Measurements from ENCODE around the gene MAOA.

Gene MAOA

DNA sequence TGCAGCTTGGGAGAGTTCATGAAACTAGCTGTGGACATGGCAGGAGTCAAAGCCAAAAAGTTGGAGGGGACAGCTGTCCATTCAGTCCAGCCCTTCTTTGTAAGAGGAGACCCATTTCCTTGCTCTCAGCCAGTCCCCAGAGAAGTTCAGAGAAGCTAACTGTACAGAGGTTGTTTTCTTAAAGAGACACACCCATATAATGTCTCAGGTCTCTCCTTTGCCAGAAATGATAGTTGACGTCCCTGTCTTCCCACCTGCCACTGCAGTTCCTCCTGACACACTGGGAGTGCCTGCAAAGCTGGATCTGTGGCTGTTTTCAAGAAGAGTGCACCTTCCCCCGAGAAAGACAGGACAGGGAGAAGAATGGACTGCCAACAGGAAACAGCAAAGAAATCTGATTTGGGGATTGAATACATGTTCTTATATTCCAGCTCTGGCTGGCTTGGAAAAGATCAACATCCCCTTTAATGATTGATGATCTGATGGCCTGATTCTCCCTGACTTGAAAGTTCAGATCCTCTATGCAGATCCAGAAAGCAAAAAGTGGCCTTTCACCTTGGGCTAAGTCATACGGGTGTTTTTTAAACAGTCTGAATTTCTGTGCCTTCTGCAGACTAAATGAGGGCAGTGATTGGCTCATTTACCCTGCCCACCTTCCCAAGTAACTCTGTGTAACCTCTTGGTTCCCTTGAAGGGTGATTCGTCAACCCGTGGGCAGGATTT, 87.2 kb downstream of the MAOA start:
- DNase-seq (ENCODE audit: low spot score): no peak
- TF ChIP-seq, protein P1, sequence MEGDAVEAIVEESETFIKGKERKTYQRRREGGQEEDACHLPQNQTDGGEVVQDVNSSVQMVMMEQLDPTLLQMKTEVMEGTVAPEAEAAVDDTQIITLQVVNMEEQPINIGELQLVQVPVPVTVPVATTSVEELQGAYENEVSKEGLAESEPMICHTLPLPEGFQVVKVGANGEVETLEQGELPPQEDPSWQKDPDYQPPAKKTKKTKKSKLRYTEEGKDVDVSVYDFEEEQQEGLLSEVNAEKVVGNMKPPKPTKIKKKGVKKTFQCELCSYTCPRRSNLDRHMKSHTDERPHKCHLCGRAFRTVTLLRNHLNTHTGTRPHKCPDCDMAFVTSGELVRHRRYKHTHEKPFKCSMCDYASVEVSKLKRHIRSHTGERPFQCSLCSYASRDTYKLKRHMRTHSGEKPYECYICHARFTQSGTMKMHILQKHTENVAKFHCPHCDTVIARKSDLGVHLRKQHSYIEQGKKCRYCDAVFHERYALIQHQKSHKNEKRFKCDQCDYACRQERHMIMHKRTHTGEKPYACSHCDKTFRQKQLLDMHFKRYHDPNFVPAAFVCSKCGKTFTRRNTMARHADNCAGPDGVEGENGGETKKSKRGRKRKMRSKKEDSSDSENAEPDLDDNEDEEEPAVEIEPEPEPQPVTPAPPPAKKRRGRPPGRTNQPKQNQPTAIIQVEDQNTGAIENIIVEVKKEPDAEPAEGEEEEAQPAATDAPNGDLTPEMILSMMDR (IDR thresholded peaks at IDR 0.05; ENCODE audit: borderline replicate concordance, control extremely low read depth, extremely low read depth, insufficient read depth, missing control alignments): no peak
- in situ Hi-C loops (cut with MboI; ENCODE audit: low sequenced_read_pairs, unreplicated experiment): no loop called here

DNA sequence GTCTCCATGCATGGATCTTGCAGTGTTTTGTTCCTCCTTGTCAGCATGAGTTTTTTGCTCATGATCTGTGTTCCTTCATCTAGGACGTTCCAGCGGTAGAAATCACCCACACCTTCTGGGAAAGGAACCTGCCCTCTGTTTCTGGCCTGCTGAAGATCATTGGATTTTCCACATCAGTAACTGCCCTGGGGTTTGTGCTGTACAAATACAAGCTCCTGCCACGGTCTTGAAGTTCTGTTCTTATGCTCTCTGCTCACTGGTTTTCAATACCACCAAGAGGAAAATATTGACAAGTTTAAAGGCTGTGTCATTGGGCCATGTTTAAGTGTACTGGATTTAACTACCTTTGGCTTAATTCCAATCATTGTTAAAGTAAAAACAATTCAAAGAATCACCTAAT, 88.2 kb downstream of the MAOA start:
- DNase-seq (ENCODE audit: low spot score): no peak
- TF ChIP-seq, protein P1 (IDR thresholded peaks at IDR 0.05; ENCODE audit: borderline replicate concordance, control extremely low read depth, extremely low read depth, insufficient read depth, missing control alignments): no peak
- in situ Hi-C loops (cut with MboI; ENCODE audit: low sequenced_read_pairs, unreplicated experiment): no loop called here

DNA sequence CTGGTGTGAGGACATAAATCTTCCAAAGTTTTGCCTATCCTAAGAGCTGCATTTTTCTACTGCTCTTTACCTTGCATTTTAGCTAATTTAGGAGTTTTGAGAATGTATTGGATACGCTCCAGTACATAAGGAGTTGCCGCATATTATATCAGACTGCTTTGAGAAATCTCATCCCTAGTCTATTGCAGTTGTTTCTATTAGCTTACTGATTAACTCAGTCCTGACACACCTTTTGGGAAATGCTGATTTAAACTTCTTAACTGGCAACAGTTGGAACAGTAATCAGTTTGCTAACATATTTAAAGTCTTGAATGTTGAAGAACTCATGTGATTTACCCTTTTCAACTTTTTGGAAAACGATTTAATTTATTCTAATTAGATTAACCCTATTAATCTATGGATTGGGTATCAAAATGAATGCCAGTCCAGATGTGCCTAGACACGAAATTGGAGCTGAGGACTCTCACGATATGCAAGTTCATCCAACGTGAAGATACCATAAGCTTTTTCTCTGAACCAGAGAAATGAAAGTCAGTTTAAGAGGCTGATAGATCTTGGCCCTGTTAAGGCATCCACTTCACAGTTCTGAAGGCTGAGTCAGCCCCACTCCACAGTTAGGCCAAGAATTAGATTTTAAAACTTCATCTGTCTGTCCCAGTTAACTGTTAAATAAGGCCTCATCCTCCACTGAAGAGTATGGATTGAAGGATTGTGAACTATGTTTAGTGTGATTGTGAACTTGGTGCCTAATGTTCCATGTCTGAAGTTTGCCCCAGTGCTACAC, 90.0 kb downstream of the MAOA start:
- in situ Hi-C loops (cut with MboI; ENCODE audit: low sequenced_read_pairs, unreplicated experiment): no loop called here
- TF ChIP-seq, protein P1 (IDR thresholded peaks at IDR 0.05; ENCODE audit: borderline replicate concordance, control extremely low read depth, extremely low read depth, insufficient read depth, missing control alignments): no peak
- no peak for DNase-seq (ENCODE audit: low spot score)

DNA sequence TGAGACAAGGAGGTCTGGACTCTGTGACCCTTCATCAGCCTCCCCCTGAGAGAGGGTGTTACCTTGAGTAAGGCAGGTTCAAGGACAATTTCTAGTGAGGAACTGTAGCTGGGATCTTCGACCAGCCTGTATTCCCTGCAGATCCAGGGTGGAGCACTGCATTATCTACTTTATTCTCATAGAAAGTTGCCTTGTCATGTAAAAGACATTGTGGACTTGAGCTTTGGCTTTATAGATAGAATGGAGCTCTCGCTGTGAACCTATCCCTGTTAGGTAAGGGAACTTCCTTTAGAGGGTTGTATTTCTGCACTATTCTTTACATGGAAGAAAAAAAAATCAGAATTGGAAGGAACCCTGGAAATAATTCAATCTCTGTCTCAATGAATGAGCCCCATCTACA, 91.4 kb downstream of the MAOA start:
- TF ChIP-seq, protein P1 (IDR thresholded peaks at IDR 0.05; ENCODE audit: borderline replicate concordance, control extremely low read depth, extremely low read depth, insufficient read depth, missing control alignments): no peak
- in situ Hi-C loops (cut with MboI; ENCODE audit: low sequenced_read_pairs, unreplicated experiment): no loop called here
- DNase-seq (ENCODE audit: low spot score): no peak

DNA sequence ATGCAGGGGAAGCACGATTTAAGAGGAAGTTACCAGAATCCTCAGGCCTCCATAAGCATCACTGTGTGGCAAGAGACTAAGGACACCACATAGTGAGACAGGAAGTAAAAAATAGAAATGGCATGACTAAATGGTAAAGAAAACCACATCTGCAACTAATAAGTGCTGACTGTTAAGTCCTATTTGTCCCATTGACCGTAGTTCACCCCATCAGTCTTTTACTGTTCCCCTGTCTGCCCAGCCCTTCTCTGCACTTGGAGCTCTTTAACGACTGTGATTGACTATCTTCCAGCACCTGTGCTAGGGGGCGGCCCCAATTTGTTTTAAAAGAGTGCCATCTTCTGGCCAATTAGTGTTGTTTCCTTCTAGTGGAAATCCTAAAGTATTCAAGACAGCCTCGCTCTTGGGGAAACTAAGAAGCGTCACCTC, 94.2 kb downstream of the MAOA start:
- in situ Hi-C loops (cut with MboI; ENCODE audit: low sequenced_read_pairs, unreplicated experiment): loop anchor here (25.0 kb wide), 1 partner anchor 1963 kb away; no protein-coding TSS in a partner anchor
- peak; percentile 37 for DNase-seq (ENCODE audit: low spot score)
- TF ChIP-seq, protein P1 (IDR thresholded peaks at IDR 0.05; ENCODE audit: borderline replicate concordance, control extremely low read depth, extremely low read depth, insufficient read depth, missing control alignments): peak; percentile 39

DNA sequence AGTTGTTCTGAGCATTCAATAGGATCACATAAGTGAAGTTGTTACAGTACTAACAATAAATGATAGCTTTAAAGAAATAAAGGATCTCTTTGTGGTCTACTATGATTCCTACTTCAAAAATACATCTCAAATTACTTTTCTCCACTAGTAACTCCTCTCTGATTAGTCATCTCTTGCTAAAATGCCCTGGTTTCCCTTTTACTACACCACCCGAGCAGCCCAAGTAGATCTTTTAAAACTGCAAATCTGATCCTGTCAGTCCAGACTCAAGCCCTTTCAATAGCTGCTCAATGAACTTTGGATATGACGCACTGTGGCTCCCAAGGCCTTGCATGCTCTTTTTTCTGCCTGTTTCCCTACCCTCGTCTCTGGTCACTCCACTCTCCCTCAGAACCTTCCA, 97.5 kb downstream of the MAOA start:
- TF ChIP-seq, protein P1 (IDR thresholded peaks at IDR 0.05; ENCODE audit: borderline replicate concordance, control extremely low read depth, extremely low read depth, insufficient read depth, missing control alignments): no peak
- no peak for DNase-seq (ENCODE audit: low spot score)
- in situ Hi-C loops (cut with MboI; ENCODE audit: low sequenced_read_pairs, unreplicated experiment): loop anchor here (25.0 kb wide), 1 partner anchor 1966 kb away; no protein-coding TSS in a partner anchor

Measured in GM13976 (cell line).